HFFc6 (cell line): Measurements from ENCODE around the gene TCTN2. TPM values are rescaled to one million over a fixed set of nuclear protein-coding genes. Genes with fewer than 3 reads are reported as not detected.

Experiments
- DNase-seq: peaks from one replicate; pipeline ENCODE4 v3.0.0-alpha.2; 2018
- H3K27ac Mint-ChIP-seq: 2 replicates; pipeline ENCODE4 v1.8.0; 2020; ENCODE audit warnings: mild to moderate bottlenecking, mixed read lengths
- H3K27me3 Mint-ChIP-seq: 2 replicates; pipeline ENCODE4 v1.8.0; 2021; ENCODE audit warnings: mild to moderate bottlenecking, moderate library complexity, mixed read lengths; ENCODE audit not compliant: insufficient read depth
- H3K36me3 Mint-ChIP-seq: 2 replicates; pipeline ENCODE4 v1.8.0; 2021; ENCODE audit warnings: low read depth, mixed read lengths
- H3K4me1 Mint-ChIP-seq: 2 replicates; pipeline ENCODE4 v1.8.0; 2020; ENCODE audit warnings: low read depth, mixed read lengths
- H3K4me3 Mint-ChIP-seq: 2 replicates; pipeline ENCODE4 v1.8.0; 2020; ENCODE audit warnings: mild to moderate bottlenecking, moderate library complexity, mixed read lengths
- H3K9me3 Mint-ChIP-seq: 2 replicates; pipeline ENCODE4 v1.8.0; 2020; ENCODE audit warnings: mild to moderate bottlenecking, mixed read lengths
- total RNA-seq, 6 experiments: library from RNA; stranded (reverse); fragmentation: NEBNext Ultra II Directional; extraction: Animal tissue kit (Norgen Biotek cat#: 25700); gene quantifications; 2 replicates in 1 of 6; 3 replicates in 5 of 6; pipeline ENCODE4 v1.2.3, GENCODE V29; 2021
- TF ChIP-seq, protein P1 (sequence below): fragments of 200-600 bp; sonication (generic); IDR thresholded peaks from 2 replicates; pipeline ENCODE4 v1.5.0; 2021; ENCODE audit warnings: antibody characterized with exemption, mild to moderate bottlenecking

Gene TCTN2
- total RNA-seq, 6 experiments from 2014 or later: 6.5 to 11.2 (median 9.5) TPM

DNA sequence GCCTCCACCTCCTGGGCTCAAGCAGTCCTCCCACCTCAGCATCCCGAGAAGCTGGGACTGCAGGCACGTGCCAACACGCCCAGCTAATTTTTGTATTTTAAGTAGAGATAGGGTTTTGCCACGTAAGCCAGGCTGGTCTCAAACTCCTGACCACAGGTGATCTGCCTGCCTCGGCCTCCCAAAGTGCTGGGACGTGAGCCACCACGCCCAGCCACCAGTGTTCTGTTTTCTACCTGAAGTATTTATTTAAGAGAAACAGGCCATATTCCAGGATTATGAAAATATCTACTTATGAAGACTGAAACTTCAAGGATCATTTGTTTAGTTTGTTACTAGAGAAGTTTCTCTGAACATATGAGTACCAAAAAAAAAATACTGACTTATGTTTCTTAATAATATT lies 27.0 kb upstream of the TCTN2 start:
- Mint-ChIP-seq H3K36me3 (peaks cover 4% of the 10 kb centered on the region; the same call in 1 of the 2 replicates), H3K27me3 (no peaks in the 10 kb centered on the region), H3K4me1 (no peaks in the 10 kb centered on the region), H3K9me3 (no peaks in the 10 kb centered on the region), H3K4me3 (no peak overlapping the region), H3K27ac (no peak overlapping the region)
- TF ChIP-seq, protein P1, sequence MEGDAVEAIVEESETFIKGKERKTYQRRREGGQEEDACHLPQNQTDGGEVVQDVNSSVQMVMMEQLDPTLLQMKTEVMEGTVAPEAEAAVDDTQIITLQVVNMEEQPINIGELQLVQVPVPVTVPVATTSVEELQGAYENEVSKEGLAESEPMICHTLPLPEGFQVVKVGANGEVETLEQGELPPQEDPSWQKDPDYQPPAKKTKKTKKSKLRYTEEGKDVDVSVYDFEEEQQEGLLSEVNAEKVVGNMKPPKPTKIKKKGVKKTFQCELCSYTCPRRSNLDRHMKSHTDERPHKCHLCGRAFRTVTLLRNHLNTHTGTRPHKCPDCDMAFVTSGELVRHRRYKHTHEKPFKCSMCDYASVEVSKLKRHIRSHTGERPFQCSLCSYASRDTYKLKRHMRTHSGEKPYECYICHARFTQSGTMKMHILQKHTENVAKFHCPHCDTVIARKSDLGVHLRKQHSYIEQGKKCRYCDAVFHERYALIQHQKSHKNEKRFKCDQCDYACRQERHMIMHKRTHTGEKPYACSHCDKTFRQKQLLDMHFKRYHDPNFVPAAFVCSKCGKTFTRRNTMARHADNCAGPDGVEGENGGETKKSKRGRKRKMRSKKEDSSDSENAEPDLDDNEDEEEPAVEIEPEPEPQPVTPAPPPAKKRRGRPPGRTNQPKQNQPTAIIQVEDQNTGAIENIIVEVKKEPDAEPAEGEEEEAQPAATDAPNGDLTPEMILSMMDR: no peak
- DNase-seq: no peak

DNA sequence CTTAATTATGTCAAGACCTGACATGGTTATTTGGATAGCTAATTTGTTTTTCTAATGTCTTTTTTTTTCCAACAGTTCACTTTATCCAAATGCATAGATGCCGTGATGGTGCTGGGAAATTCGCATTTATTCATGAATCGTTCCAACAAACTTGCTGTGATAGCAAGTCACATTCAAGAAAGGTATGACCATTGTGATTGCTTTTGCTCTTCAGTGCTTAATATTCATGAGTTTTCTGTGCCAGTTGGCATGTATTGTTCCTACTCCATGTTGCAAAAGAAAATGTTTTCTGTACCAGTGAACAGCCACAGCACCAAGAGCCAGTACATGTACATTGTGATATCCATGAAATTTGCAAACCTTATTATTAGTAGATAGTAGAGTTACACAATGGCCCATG lies 25.5 kb upstream of the TCTN2 start:
- no peak for DNase-seq
- Mint-ChIP-seq H3K9me3 (no peaks in the 10 kb centered on the region), H3K27ac (no peak overlapping the region), H3K36me3 (peaks cover 4% of the 10 kb centered on the region; the same call in 1 of the 2 replicates), H3K4me3 (no peak overlapping the region), H3K4me1 (no peaks in the 10 kb centered on the region), H3K27me3 (no peaks in the 10 kb centered on the region)
- TF ChIP-seq, protein P1: no peak

DNA sequence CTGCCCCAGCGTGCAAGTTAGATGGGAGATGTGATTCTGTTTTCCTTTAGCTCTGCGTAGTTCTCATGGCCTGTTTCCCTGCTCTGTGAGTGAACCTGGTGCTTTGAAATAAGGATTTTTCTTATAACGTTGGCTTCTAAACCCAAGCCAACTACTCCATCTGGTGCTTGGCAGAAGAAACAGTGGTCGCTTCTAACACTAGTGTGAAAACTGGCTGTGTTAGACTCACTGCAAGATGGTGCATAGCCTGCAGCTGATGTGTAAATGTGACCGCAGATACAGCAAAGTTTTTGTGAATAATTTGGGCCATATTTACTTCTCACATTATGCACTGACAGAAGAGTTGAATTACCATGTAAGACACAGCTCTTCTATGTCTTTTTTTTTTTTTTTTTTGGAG lies 25.0 kb upstream of the TCTN2 start:
- no peaks in the 10 kb centered on the region for H3K9me3 Mint-ChIP-seq
- H3K4me1 Mint-ChIP-seq: no peaks in the 10 kb centered on the region
- no peak overlapping the region for H3K27ac Mint-ChIP-seq
- DNase-seq: no peak
- no peak overlapping the region for H3K4me3 Mint-ChIP-seq
- TF ChIP-seq, protein P1: no peak
- no peaks in the 10 kb centered on the region for H3K27me3 Mint-ChIP-seq
- H3K36me3 Mint-ChIP-seq: peaks cover under 1% of the 10 kb centered on the region; the same call in 1 of the 2 replicates

DNA sequence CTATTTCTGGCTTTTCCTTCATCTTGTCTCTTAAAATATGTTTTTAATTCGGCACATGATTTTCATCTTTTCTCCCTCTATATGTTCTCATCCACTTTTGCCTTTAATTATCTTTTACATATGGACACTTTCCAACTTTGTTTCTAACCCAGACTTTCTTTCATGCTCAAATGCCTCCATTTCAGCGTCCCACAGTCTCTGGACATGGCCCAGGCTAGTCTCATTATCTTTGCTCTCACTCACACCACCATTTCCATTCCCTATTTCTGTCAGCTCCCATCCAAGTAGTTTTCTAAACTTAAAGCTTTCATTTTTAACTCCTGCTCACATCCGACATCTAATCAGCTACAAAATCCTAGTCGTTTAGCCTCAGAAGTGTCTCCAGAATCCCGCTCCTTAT lies 22.5 kb upstream of the TCTN2 start:
- no peaks in the 10 kb centered on the region for H3K27me3 Mint-ChIP-seq
- no peak for DNase-seq
- no peaks in the 10 kb centered on the region for H3K4me1 Mint-ChIP-seq
- no peak overlapping the region for H3K4me3 Mint-ChIP-seq
- H3K9me3 Mint-ChIP-seq: no peaks in the 10 kb centered on the region
- TF ChIP-seq, protein P1: no peak
- H3K36me3 Mint-ChIP-seq: peaks cover 5% of the 10 kb centered on the region; the same call in 1 of the 2 replicates
- no peak overlapping the region for H3K27ac Mint-ChIP-seq

DNA sequence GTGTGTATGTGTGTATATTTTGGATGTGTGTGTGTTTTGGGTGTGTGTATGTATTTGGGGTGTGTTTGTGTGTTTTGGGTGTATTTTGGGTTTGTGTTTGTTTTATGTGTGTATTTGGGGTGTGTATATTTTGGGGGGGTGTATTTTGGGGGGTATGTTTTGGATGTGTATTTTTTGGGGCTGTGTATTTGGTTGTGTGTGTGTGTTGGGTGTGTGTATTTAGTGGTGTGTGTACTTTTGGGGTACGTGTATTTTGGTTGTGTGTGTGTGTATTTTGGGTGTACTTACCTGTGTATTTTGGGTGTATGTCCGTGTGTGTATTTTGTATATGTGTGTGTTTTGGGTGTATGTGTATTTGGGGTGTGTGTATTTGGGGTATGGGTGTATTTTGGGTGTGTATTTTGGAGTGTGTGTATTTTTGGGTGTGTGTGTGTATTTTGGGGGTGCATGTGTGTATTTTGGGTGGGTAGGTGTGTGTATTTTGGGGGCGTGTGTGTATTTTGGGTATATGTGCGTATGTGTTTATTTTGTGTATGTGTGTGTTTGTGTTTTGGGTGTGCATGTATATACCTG lies 16.7 kb upstream of the TCTN2 start:
- no peaks in the 10 kb centered on the region for H3K9me3 Mint-ChIP-seq
- DNase-seq: no peak
- H3K36me3 Mint-ChIP-seq: peaks cover 42% of the 10 kb centered on the region
- TF ChIP-seq, protein P1: no peak
- peak overlapping the region; percentile 3; the same call in 1 of the 2 replicates for H3K27ac Mint-ChIP-seq
- peaks cover 12% of the 10 kb centered on the region for H3K4me1 Mint-ChIP-seq
- no peak overlapping the region for H3K4me3 Mint-ChIP-seq
- no peaks in the 10 kb centered on the region; the same call in 1 of the 2 replicates for H3K27me3 Mint-ChIP-seq
